Ammon's horn (tissue), 1 donor: Measurements from ENCODE around the gene SLC25A27.

Experiments used
- DNase-seq: peaks from one replicate; pipeline ENCODE4 v3.0.0-alpha.2; 2016; ENCODE audit warnings: low spot score

The SLC25A27 gene

GRCh38 chr6:46715141-46715540, 62.4 kb downstream of the SLC25A27 start:
- no peak for DNase-seq

GRCh38 chr6:46719099-46719498, 66.3 kb downstream of the SLC25A27 start:
- no peak for DNase-seq

- DNase-seq = no peak
Observed at GRCh38 chr6:46720401-46720800, 67.6 kb downstream of the SLC25A27 start.
